H1 (cell line): Measurements from ENCODE around the gene DOK6. TPM values are rescaled to one million over a fixed set of nuclear protein-coding genes. Genes with fewer than 3 reads are reported as not detected.

Experiments used
- BCL11A ChIP-seq, 2 experiments: IDR thresholded peaks; one replicate each; pipeline ENCODE4 v1.6.1; 2011; ENCODE audit warnings: low read depth in 2 of 2, low read length in 2 of 2, mild to moderate bottlenecking in 2 of 2
- BRCA1 ChIP-seq: IDR thresholded peaks from 2 replicates; pipeline ENCODE4 v1.6.1; 2012; ENCODE audit warnings: low read depth, low read length, improper control_type of control experiment
- CBX8 ChIP-seq: fragments of 300-800, 300-1000 bp; sonication (generic); IDR thresholded peaks from 2 replicates; pipeline ENCODE4 v1.7.1; 2016; ENCODE audit warnings: low read depth, low read length, borderline replicate concordance
- CHD7 ChIP-seq: fragments of 300-600 bp; sonication (generic); IDR thresholded peaks from 2 replicates; pipeline ENCODE4 v1.7.1; 2012; ENCODE audit warnings: low read length, moderate library complexity, mild to moderate bottlenecking, inconsistent platforms; ENCODE audit not compliant: insufficient replicate concordance
- CREB1 ChIP-seq: IDR thresholded peaks from 2 replicates; pipeline ENCODE4 v1.6.1; 2012; ENCODE audit warnings: inconsistent platforms
- CTCF ChIP-seq, 3 experiments: IDR thresholded peaks; 1 replicate in 2 of 3; 2 replicates in 1 of 3; pipeline versions ENCODE4 v1.5.1 to v1.6.1; 2011; ENCODE audit warnings: low read length in 3 of 3, mild to moderate bottlenecking in 3 of 3, inconsistent platforms in 2 of 3, low read depth in 1 of 3, moderate library complexity in 1 of 3; ENCODE audit not compliant: insufficient read depth in 1 of 3; ENCODE audit errors: control extremely low read depth in 1 of 3
- GABPA ChIP-seq: IDR thresholded peaks from 2 replicates; pipeline ENCODE4 v1.6.1; 2011; ENCODE audit warnings: mild to moderate bottlenecking, low read length, moderate library complexity, borderline replicate concordance; ENCODE audit not compliant: insufficient read depth
- MAFK ChIP-seq: IDR thresholded peaks from 2 replicates; pipeline ENCODE4 v1.6.1; 2012; ENCODE audit warnings: low read depth, mild to moderate bottlenecking, improper control_type of control experiment, low read length
- POU5F1 ChIP-seq: IDR thresholded peaks from 2 replicates; pipeline ENCODE4 v1.6.1; 2011; ENCODE audit warnings: low read depth, mild to moderate bottlenecking, low read length, moderate library complexity
- polyA plus RNA-seq, 7 experiments: library from polyadenylated mRNA; depleted of rRNA in 3 of 7; stranded (reverse) in 5 of 7; unstranded in 2 of 7; fragments of >200 nt in 5 of 7; fragments of 200-250 nt in 2 of 7; gene quantifications; 1 replicate in 5 of 7; 2 replicates in 1 of 7; 4 replicates in 1 of 7; pipeline versions ENCODE4 v1.2.1 to v1.2.3, GENCODE V29; 2011 to 2013; ENCODE audit warnings: missing spikeins in 2 of 7, mixed read lengths in 2 of 7
- total RNA-seq: library from RNA; stranded (reverse); fragmentation: NEBNext Ultra II Directional; extraction: Animal tissue kit (Norgen Biotek cat#: 25700); gene quantifications from 2 replicates; pipeline ENCODE4 v1.2.1, GENCODE V29; 2021

DOK6 gene
- total and polyA plus RNA-seq, 2 of the 8 experiments (the other 6 are each of a cell fraction or from before 2014, with no cell fraction given), result 0.33 to 0.50 TPM

- TF ChIP-seq CHD7 (no peak), BRCA1 (no peak), POU5F1 (no peak), CREB1 (no peak), MAFK (no peak), CTCF (IDR thresholded peaks at IDR 0.05; ENCODE audit: control extremely low read depth in 1 of 3, insufficient read depth in 1 of 3, low read depth in 1 of 3, low read length in 3 of 3) (no peak), BCL11A (IDR thresholded peaks at IDR 0.05; ENCODE audit: low read depth in 2 of 2, low read length in 2 of 2) (no peak), CBX8 (no peak), GABPA (no peak)
Measured at GRCh38 chr18:69564602-69565001, 163.9 kb downstream of the DOK6 start (continued).
